Measurements from ENCODE around the gene NOTCH2.
"Not testable (repeated sequence)": the region's sequence is repeated elsewhere in the genome, so short reads cannot be mapped to it uniquely, and the experiment has no call there.

GRCh38 chr1:119977113-119977736 lies 92.2 kb downstream of the NOTCH2 start:
- not testable (repeated sequence) for TF ChIP-seq CTCF, POLR2A, EP300, POLR2AphosphoS5 (IDR thresholded peaks at IDR 0.05)
